Effector memory CD8-positive, alpha-beta T cell (primary cell): ENCODE results near the gene CHD2.
A peak's percentile ranks its signal among the peaks of the same experiment; 100 is the strongest.

Experiments used
- ATAC-seq: fragments of 150-1000 bp; cut with Tn5 transposase; replicated peaks from 2 replicates; pipeline ENCODE4 v1.10.0; 2021; ENCODE audit warnings: mild to moderate bottlenecking, moderate library complexity
- DNase-seq, 3 experiments: peaks; one replicate each; pipeline ENCODE4 v3.0.0; 2021
- H3K27ac Mint-ChIP-seq, 2 donors: one replicate each; pipeline ENCODE4 v1.8.0; 2022; ENCODE audit warnings: mild to moderate bottlenecking in 2 of 2, mixed read lengths in 2 of 2, moderate library complexity in 2 of 2
- H3K27me3 Mint-ChIP-seq, 2 donors: one replicate each; pipeline ENCODE4 v1.8.0; 2022; ENCODE audit warnings: mixed read lengths in 2 of 2
- H3K36me3 Mint-ChIP-seq: one replicate; pipeline ENCODE4 v1.8.0; 2022; ENCODE audit warnings: mild to moderate bottlenecking, moderate library complexity, mixed read lengths; ENCODE audit not compliant: insufficient read depth
- H3K4me1 Mint-ChIP-seq, 2 donors: one replicate each; pipeline ENCODE4 v1.8.0; 2022; ENCODE audit warnings: low read depth in 2 of 2, mixed read lengths in 2 of 2
- H3K4me3 Mint-ChIP-seq, 2 donors: one replicate each; pipeline ENCODE4 v1.8.0; 2022; ENCODE audit warnings: mild to moderate bottlenecking in 2 of 2, mixed read lengths in 2 of 2, moderate library complexity in 2 of 2
- H3K9me3 Mint-ChIP-seq, 2 donors: one replicate each; pipeline ENCODE4 v1.8.0; 2022; ENCODE audit warnings: mixed read lengths in 2 of 2

The CHD2 gene

DNA sequence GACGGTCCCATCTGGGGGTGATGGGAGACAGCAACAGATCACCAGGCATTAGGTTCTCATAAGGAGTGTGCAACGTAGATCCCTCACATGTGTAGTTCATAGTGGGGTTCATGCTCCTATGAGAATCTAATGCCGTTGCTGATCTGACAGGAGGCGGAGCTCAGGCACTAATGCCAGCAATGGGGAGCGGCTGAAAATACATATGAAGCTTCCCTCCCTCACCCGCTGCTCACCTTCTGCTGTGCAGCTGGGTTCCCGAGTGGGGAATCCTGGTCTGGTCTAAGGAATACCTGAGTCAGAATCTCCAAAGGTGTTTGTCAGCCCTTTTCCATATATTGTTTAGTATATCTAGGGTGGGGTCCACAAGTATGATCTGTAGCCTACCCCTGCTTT, 52.3 kb downstream of the CHD2 start:
- H3K4me3 Mint-ChIP-seq, result no peak overlapping the region
- peaks cover 97% of the 10 kb centered on the region for H3K36me3 Mint-ChIP-seq
- peaks cover 1 to 4% of the 10 kb centered on the region in 2 donors for H3K9me3 Mint-ChIP-seq
- peaks cover 6 to 11% of the 10 kb centered on the region in 2 donors for H3K4me1 Mint-ChIP-seq
- H3K27me3 Mint-ChIP-seq, result no peaks in the 10 kb centered on the region
- DNase-seq (no peak), ATAC-seq (no peak)
- H3K27ac Mint-ChIP-seq, result peak overlapping the region in 1 of 2 donors; percentile 13

GRCh38 chr15:92953566-92953965, 53.4 kb downstream of the CHD2 start:
- Mint-ChIP-seq H3K27ac (peak overlapping the region; percentile 13 to 51), H3K36me3 (peaks cover 97% of the 10 kb centered on the region), H3K27me3 (no peaks in the 10 kb centered on the region), H3K4me3 (no peak overlapping the region), H3K9me3 (no peaks in the 10 kb centered on the region), H3K4me1 (peaks cover 11 to 21% of the 10 kb centered on the region in 2 donors)
- ATAC-seq, result no peak
- DNase-seq, result no peak

GRCh38 chr15:92954002-92954401, 53.9 kb downstream of the CHD2 start:
- H3K36me3 Mint-ChIP-seq, result peaks cover 97% of the 10 kb centered on the region
- H3K4me3 Mint-ChIP-seq, result no peak overlapping the region
- no peaks in the 10 kb centered on the region for H3K9me3 Mint-ChIP-seq
- no peaks in the 10 kb centered on the region for H3K27me3 Mint-ChIP-seq
- ATAC-seq (no peak), DNase-seq (no peak)
- peak overlapping the region in 1 of 2 donors; percentile 51 for H3K27ac Mint-ChIP-seq
- peaks cover 12 to 25% of the 10 kb centered on the region in 2 donors for H3K4me1 Mint-ChIP-seq

GRCh38 chr15:92954578-92954977, 54.5 kb downstream of the CHD2 start:
- Mint-ChIP-seq H3K4me1 (peaks cover 13 to 26% of the 10 kb centered on the region in 2 donors), H3K36me3 (peaks cover 97% of the 10 kb centered on the region), H3K9me3 (no peaks in the 10 kb centered on the region), H3K4me3 (no peak overlapping the region), H3K27ac (peak overlapping the region in 1 of 2 donors; percentile 31), H3K27me3 (no peaks in the 10 kb centered on the region)
- no peak for DNase-seq
- ATAC-seq, result no peak

- Mint-ChIP-seq H3K4me1 (peaks cover 13 to 31% of the 10 kb centered on the region in 2 donors), H3K4me3 (no peak overlapping the region), H3K9me3 (no peaks in the 10 kb centered on the region), H3K36me3 (peaks cover 97% of the 10 kb centered on the region), H3K27ac (peak overlapping the region in 1 of 2 donors; percentile 36), H3K27me3 (no peaks in the 10 kb centered on the region)
- DNase-seq (no peak), ATAC-seq (no peak)
Observed at GRCh38 chr15:92955706-92956105, 55.6 kb downstream of the CHD2 start.

- H3K36me3 Mint-ChIP-seq, result peaks cover 100% of the 10 kb centered on the region
- H3K27ac Mint-ChIP-seq, result peak overlapping the region; percentile 86 to 95
- no peaks in the 10 kb centered on the region for H3K9me3 Mint-ChIP-seq
- H3K4me1 Mint-ChIP-seq, result peaks cover 23 to 47% of the 10 kb centered on the region in 2 donors
- no peaks in the 10 kb centered on the region for H3K27me3 Mint-ChIP-seq
- H3K4me3 Mint-ChIP-seq, result peak overlapping the region in 1 of 2 donors; percentile 44
- peak; percentile 6 to 35 (median 8) for DNase-seq
- peak; percentile 94 for ATAC-seq
Observed at GRCh38 chr15:92958105-92958504, 58.0 kb downstream of the CHD2 start.

- peaks cover 23 to 58% of the 10 kb centered on the region in 2 donors for H3K4me1 Mint-ChIP-seq
- ATAC-seq (no peak), DNase-seq (no peak)
- no peak overlapping the region for H3K4me3 Mint-ChIP-seq
- H3K36me3 Mint-ChIP-seq, result peaks cover 100% of the 10 kb centered on the region
- no peaks in the 10 kb centered on the region for H3K27me3 Mint-ChIP-seq
- no peaks in the 10 kb centered on the region for H3K9me3 Mint-ChIP-seq
- H3K27ac Mint-ChIP-seq, result peak overlapping the region; percentile 55 to 95
Observed at GRCh38 chr15:92959219-92959618, 59.1 kb downstream of the CHD2 start.

GRCh38 chr15:92960996-92961681, 61.0 kb downstream of the CHD2 start:
- H3K9me3 Mint-ChIP-seq, result no peaks in the 10 kb centered on the region
- H3K4me3 Mint-ChIP-seq, result peak overlapping the region in 1 of 2 donors; percentile 33
- H3K27ac Mint-ChIP-seq, result peak overlapping the region; percentile 68 to 77
- H3K27me3 Mint-ChIP-seq, result no peaks in the 10 kb centered on the region
- H3K4me1 Mint-ChIP-seq, result peaks cover 23 to 54% of the 10 kb centered on the region in 2 donors
- ATAC-seq (no peak), DNase-seq (no peak)
- peaks cover 98% of the 10 kb centered on the region for H3K36me3 Mint-ChIP-seq

- no peak for ATAC-seq
- Mint-ChIP-seq H3K9me3 (no peaks in the 10 kb centered on the region), H3K27ac (peak overlapping the region in 1 of 2 donors; percentile 27), H3K27me3 (no peaks in the 10 kb centered on the region), H3K4me3 (no peak overlapping the region), H3K4me1 (peaks cover 15 to 43% of the 10 kb centered on the region in 2 donors), H3K36me3 (peaks cover 98% of the 10 kb centered on the region)
- no peak for DNase-seq
Observed at GRCh38 chr15:92962914-92963313, 62.8 kb downstream of the CHD2 start.

DNA sequence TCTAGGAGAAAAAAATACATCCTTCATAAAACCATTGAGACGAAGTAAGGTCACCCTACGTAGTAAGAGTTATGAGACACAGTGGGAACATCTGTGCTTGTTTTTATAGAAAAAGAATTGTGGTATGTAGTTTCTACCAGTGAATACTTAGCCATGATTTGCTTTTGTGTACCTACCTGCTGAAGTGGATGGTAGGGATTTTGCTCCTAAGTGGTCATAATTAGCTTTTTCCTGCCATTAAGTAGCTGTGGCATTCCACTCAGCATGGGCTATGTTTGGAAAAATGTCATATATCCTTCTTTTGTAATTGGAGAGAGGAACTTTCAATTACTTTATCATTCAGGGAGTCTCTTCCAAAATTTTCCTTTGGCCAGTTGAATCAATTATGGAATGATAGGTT, 63.7 kb downstream of the CHD2 start:
- Mint-ChIP-seq H3K36me3 (peaks cover 98% of the 10 kb centered on the region), H3K27ac (peak overlapping the region; percentile 23 to 77), H3K4me1 (peaks cover 11 to 39% of the 10 kb centered on the region in 2 donors), H3K9me3 (no peaks in the 10 kb centered on the region), H3K4me3 (no peak overlapping the region), H3K27me3 (no peaks in the 10 kb centered on the region)
- ATAC-seq (no peak), DNase-seq (no peak)

GRCh38 chr15:92968926-92969651, 69.0 kb downstream of the CHD2 start:
- Mint-ChIP-seq H3K4me1 (peaks cover 8 to 26% of the 10 kb centered on the region in 2 donors), H3K27me3 (no peaks in the 10 kb centered on the region), H3K27ac (peak overlapping the region in 1 of 2 donors; percentile 78), H3K4me3 (no peak overlapping the region), H3K36me3 (peaks cover 98% of the 10 kb centered on the region), H3K9me3 (no peaks in the 10 kb centered on the region)
- DNase-seq (no peak), ATAC-seq (peak; percentile 27)

DNA sequence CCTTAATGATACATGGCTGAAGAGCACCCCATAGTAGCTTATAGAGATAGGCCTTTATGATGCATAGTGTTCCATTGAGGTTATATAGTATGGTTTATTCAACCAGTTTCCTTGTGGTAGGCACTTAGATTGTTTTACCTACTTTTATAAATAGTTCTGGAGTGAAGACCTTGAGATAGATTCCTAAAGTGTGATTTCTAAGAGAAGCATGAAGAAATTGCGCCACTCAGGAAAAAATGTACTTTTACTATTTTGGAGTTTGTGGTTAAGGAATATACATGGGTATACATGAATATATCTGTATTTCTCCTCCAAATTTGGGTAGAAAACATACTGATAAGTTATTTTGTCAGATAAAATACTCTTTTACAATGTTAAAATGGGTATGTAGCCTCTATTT, 70.5 kb downstream of the CHD2 start:
- no peak overlapping the region for H3K4me3 Mint-ChIP-seq
- peak overlapping the region; percentile 41 to 83 for H3K27ac Mint-ChIP-seq
- peaks cover 98% of the 10 kb centered on the region for H3K36me3 Mint-ChIP-seq
- ATAC-seq (no peak), DNase-seq (no peak)
- H3K27me3 Mint-ChIP-seq, result no peaks in the 10 kb centered on the region
- H3K9me3 Mint-ChIP-seq, result no peaks in the 10 kb centered on the region
- H3K4me1 Mint-ChIP-seq, result peaks cover 8 to 36% of the 10 kb centered on the region in 2 donors

DNA sequence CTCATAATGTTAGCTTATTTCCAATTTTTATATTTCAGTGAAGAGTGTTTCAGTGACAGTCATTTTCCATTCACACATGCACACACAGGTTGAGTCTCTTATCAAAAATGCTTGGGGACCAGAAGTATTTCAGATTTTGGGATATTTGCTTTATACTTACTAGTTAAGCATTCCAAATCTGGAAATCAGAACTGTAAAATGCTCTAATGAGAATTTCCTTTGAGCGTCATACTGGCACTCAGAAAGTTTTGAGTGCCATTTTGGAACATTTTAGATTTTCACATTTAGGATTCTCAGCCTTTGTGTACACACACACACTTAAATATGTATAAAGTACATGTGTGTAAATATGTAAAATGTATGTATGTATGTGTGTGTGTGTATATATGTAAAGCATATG, 71.0 kb downstream of the CHD2 start:
- Mint-ChIP-seq H3K36me3 (peaks cover 98% of the 10 kb centered on the region), H3K27ac (peak overlapping the region; percentile 41 to 83), H3K9me3 (no peaks in the 10 kb centered on the region), H3K4me3 (no peak overlapping the region), H3K27me3 (no peaks in the 10 kb centered on the region), H3K4me1 (peaks cover 8 to 39% of the 10 kb centered on the region in 2 donors)
- ATAC-seq (no peak), DNase-seq (no peak)

- H3K27me3 Mint-ChIP-seq, result no peaks in the 10 kb centered on the region
- no peak overlapping the region for H3K4me3 Mint-ChIP-seq
- DNase-seq (no peak), ATAC-seq (no peak)
- no peaks in the 10 kb centered on the region for H3K9me3 Mint-ChIP-seq
- peak overlapping the region; percentile 41 to 83 for H3K27ac Mint-ChIP-seq
- H3K36me3 Mint-ChIP-seq, result peaks cover 97% of the 10 kb centered on the region
- peaks cover 8 to 39% of the 10 kb centered on the region in 2 donors for H3K4me1 Mint-ChIP-seq
Observed at GRCh38 chr15:92971713-92972112, 71.6 kb downstream of the CHD2 start.
